ENCODE data around the gene IRX6. TPM values are rescaled to one million over a fixed set of nuclear protein-coding genes. Genes with fewer than 3 reads are reported as not detected.

The IRX6 gene
- total and polyA plus RNA-seq, 2 of the 4 experiments (the other 2 are of a cell fraction), result not detected

DNA sequence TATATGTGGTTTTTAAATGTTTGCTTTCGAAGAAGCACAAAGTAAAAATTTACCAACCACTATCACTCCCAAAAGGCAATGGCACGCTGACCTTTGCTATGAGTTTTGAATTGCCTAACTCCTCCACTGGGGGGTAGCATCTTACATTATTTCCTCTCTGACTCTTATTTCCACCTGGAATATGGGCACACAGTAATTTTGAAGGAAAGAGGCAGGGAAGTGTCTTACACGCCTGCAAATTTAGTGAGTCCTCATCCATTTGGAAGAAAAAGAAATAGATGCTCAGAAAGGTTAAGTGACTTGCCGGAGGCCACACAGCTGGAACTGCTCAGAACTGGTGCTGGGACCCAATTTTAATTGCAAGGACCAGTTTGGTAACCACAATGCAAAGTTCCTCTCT is 29.9 kb upstream of the IRX6 start:
- dilution Hi-C loops (cut with HindIII; ENCODE audit: low sequenced_read_pairs, unreplicated experiment), result no loop called here
- WGBS, 2 experiments (ENCODE audit: extremely low coverage in 2 of 2, insufficient read length in 1 of 2), result 92% methylated on average over 2 of the region's 4 CpGs; no CpG with 5 or more reads in 1 of the 2 experiments
- Histone ChIP-seq H4K8ac (ENCODE audit: low read depth in 2 of 2, low read length in 2 of 2) (no peak overlapping the region), H3K9ac (ENCODE audit: low read depth, low read length) (no peak overlapping the region), H3K18ac (ENCODE audit: low read depth, low read length) (no peak overlapping the region), H3K27ac (ENCODE audit: insufficient read depth, low read length) (no peak overlapping the region), H2BK120ac (ENCODE audit: low read depth, low read length) (no peak overlapping the region), H4K91ac (ENCODE audit: insufficient read depth, low read depth, low read length) (no peak overlapping the region), H3K27me3 (ENCODE audit: control insufficient read depth, insufficient read depth, low read length) (no peaks in the 10 kb centered on the region), H4K5ac (ENCODE audit: low read depth, low read length) (no peak overlapping the region), H3K4me3 (ENCODE audit: insufficient read depth, low read depth, low read length) (no peak overlapping the region), H3K56ac (ENCODE audit: extremely low read depth, insufficient read depth, low read length) (no peak overlapping the region), H3K4me2 (ENCODE audit: low read depth, low read length) (no peak overlapping the region), H3K9me3 (ENCODE audit: control insufficient read depth, insufficient read depth, low read length) (no peaks in the 10 kb centered on the region), H2BK20ac (ENCODE audit: low read depth, low read length) (no peak overlapping the region), H2AK9ac (replicated peaks; ENCODE audit: low read depth, low read length, poor library complexity) (no peak overlapping the region), H2AFZ (replicated peaks; ENCODE audit: low read length, poor library complexity) (no peak overlapping the region), H3K23ac (ENCODE audit: low read depth, low read length) (no peak overlapping the region), H3K14ac (replicated peaks; ENCODE audit: low read depth, low read length) (no peak overlapping the region), H3K79me1 (ENCODE audit: low read depth in 1 of 2, low read length in 2 of 2) (no peaks in the 10 kb centered on the region), H2BK5ac (ENCODE audit: low read depth, low read length, poor library complexity, severe bottlenecking) (no peak overlapping the region), H3K4ac (ENCODE audit: low read depth, low read length) (no peak overlapping the region), H3K36me3 (ENCODE audit: control insufficient read depth, insufficient read depth, low read length) (no peaks in the 10 kb centered on the region), H2BK15ac (ENCODE audit: low read depth, low read length) (no peak overlapping the region), H3K4me1 (ENCODE audit: control insufficient read depth, insufficient read depth, low read length) (no peaks in the 10 kb centered on the region), H3K9me1 (ENCODE audit: insufficient read depth, low read length) (no peaks in the 10 kb centered on the region), H2AK5ac (ENCODE audit: low read depth, low read length) (no peak overlapping the region), H4K20me1 (ENCODE audit: insufficient read depth, low read length) (no peaks in the 10 kb centered on the region)
- ATAC-seq (ENCODE audit: low read depth) (no peak), DNase-seq (no peak)
- CTCF ChIA-PET, result no interaction called here
- in situ Hi-C loops (cut with MboI; ENCODE audit: low sequenced_read_pairs), result no loop called here
- BruUV-seq (replicated peaks), result no TSS peak
- TF ChIP-seq FOS (IDR thresholded peaks at IDR 0.05; ENCODE audit: low read depth, low read length), result no peak
- no peak for TF ChIP-seq SMC3 (IDR thresholded peaks at IDR 0.05; ENCODE audit: low read depth, low read length)
- no peak for TF ChIP-seq RAD21 (IDR thresholded peaks at IDR 0.05; ENCODE audit: low read length)
- TF ChIP-seq NFE2L2 (IDR thresholded peaks at IDR 0.05; ENCODE audit: low read depth, low read length), result no peak
- TF ChIP-seq RFX5 (IDR thresholded peaks at IDR 0.05; ENCODE audit: low read depth, low read length), result no peak
- TF ChIP-seq BHLHE40 (IDR thresholded peaks at IDR 0.05; ENCODE audit: low read depth, low read length), result no peak
- TF ChIP-seq, protein P1, sequence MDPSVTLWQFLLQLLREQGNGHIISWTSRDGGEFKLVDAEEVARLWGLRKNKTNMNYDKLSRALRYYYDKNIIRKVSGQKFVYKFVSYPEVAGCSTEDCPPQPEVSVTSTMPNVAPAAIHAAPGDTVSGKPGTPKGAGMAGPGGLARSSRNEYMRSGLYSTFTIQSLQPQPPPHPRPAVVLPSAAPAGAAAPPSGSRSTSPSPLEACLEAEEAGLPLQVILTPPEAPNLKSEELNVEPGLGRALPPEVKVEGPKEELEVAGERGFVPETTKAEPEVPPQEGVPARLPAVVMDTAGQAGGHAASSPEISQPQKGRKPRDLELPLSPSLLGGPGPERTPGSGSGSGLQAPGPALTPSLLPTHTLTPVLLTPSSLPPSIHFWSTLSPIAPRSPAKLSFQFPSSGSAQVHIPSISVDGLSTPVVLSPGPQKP (IDR thresholded peaks at IDR 0.05; ENCODE audit: borderline replicate concordance, low read depth, low read length), result no peak
- TF ChIP-seq CEBPB (IDR thresholded peaks at IDR 0.05; ENCODE audit: low read depth, low read length), result no peak
- no peak for TF ChIP-seq MXI1 (IDR thresholded peaks at IDR 0.05; ENCODE audit: borderline replicate concordance, low read depth, low read length)
- TF ChIP-seq, protein P2, sequence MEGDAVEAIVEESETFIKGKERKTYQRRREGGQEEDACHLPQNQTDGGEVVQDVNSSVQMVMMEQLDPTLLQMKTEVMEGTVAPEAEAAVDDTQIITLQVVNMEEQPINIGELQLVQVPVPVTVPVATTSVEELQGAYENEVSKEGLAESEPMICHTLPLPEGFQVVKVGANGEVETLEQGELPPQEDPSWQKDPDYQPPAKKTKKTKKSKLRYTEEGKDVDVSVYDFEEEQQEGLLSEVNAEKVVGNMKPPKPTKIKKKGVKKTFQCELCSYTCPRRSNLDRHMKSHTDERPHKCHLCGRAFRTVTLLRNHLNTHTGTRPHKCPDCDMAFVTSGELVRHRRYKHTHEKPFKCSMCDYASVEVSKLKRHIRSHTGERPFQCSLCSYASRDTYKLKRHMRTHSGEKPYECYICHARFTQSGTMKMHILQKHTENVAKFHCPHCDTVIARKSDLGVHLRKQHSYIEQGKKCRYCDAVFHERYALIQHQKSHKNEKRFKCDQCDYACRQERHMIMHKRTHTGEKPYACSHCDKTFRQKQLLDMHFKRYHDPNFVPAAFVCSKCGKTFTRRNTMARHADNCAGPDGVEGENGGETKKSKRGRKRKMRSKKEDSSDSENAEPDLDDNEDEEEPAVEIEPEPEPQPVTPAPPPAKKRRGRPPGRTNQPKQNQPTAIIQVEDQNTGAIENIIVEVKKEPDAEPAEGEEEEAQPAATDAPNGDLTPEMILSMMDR (conservative IDR thresholded peaks at IDR 0.05; ENCODE audit: low read depth, low read length), result no peak
- TF ChIP-seq MAZ (IDR thresholded peaks at IDR 0.05; ENCODE audit: borderline replicate concordance, low read depth, low read length), result no peak
- no peak for TF ChIP-seq RCOR1 (IDR thresholded peaks at IDR 0.05; ENCODE audit: insufficient replicate concordance, low read length)
- no peak for TF ChIP-seq MAFK (IDR thresholded peaks at IDR 0.05; ENCODE audit: low read depth, low read length)
- TF ChIP-seq CHD1 (IDR thresholded peaks at IDR 0.05; ENCODE audit: low read depth, low read length), result no peak
- TF ChIP-seq, protein P3, sequence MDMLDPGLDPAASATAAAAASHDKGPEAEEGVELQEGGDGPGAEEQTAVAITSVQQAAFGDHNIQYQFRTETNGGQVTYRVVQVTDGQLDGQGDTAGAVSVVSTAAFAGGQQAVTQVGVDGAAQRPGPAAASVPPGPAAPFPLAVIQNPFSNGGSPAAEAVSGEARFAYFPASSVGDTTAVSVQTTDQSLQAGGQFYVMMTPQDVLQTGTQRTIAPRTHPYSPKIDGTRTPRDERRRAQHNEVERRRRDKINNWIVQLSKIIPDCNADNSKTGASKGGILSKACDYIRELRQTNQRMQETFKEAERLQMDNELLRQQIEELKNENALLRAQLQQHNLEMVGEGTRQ (IDR thresholded peaks at IDR 0.05; ENCODE audit: low read depth, low read length), result no peak
- TF ChIP-seq POLR2A (IDR thresholded peaks at IDR 0.05; ENCODE audit: low read depth, low read length), result no peak
- POLR2A ChIA-PET (ENCODE audit: unreplicated experiment), result no interaction called here
- intact Hi-C loops (cut with micrococcal nuclease), result no loop called here
